Measurements from ENCODE around the gene VPS51. TPM values are rescaled to one million over a fixed set of nuclear protein-coding genes. Genes with fewer than 3 reads are reported as not detected.
A peak's percentile ranks its signal among the peaks of the same experiment; 100 is the strongest.

VPS51 gene
- total and polyA plus RNA-seq, 2 of the 13 experiments (the other 11 are each of a cell fraction or from before 2014, with no cell fraction given): 76.3 to 90.6 TPM

GRCh38 chr11:65117206-65118096 lies 21.4 kb downstream of the VPS51 start, which contains the start of gene ZNHIT2 (continued):
- TF ChIP-seq REST (IDR thresholded peaks at IDR 0.05; ENCODE audit: borderline replicate concordance in 1 of 2, low read depth in 1 of 2, low read length in 2 of 2) (no peak; a peak in 1 of 4 replicates), NFE2L2 (IDR thresholded peaks at IDR 0.05; ENCODE audit: low read length) (no peak), ZNF639 (CRISPR knock-in tag; conservative IDR thresholded peaks at IDR 0.05) (no peak), MAFG (CRISPR knock-in tag; IDR thresholded peaks at IDR 0.05) (no peak), SIN3B (IDR thresholded peaks at IDR 0.05; ENCODE audit: low read length) (no peak; the same call in 1 of the 2 replicates), TBX2 (CRISPR knock-in tag; IDR thresholded peaks at IDR 0.05; ENCODE audit: borderline replicate concordance) (peak; percentile 80), TSC22D2 (CRISPR knock-in tag; IDR thresholded peaks at IDR 0.05; ENCODE audit: borderline replicate concordance) (0 out of 2 replicates have a peak, but pooled peaks have one; percentile 10), GMEB2 (CRISPR knock-in tag; IDR thresholded peaks at IDR 0.05; ENCODE audit: low read depth) (peak; percentile 60; the same call in 1 of the 2 replicates), RNF2 (conservative IDR thresholded peaks at IDR 0.05; ENCODE audit: low read depth) (no peak), HNRNPL (IDR thresholded peaks at IDR 0.05; ENCODE audit: low read depth, low read length) (peak; percentile 79), PATZ1 (CRISPR knock-in tag; IDR thresholded peaks at IDR 0.05) (peak; percentile 72), PHF21A (CRISPR knock-in tag; IDR thresholded peaks at IDR 0.05) (no peak; the same call in 1 of the 2 replicates), ZNF552 (CRISPR knock-in tag; IDR thresholded peaks at IDR 0.05; ENCODE audit: borderline replicate concordance) (0 out of 2 replicates have a peak, but pooled peaks have one; percentile 45), U2AF1 (optimal IDR thresholded peaks at IDR 0.05; ENCODE audit: low read depth, low read length) (no peak), ZNF343 (CRISPR knock-in tag; IDR thresholded peaks at IDR 0.05) (peak; percentile 76; the same call in 1 of the 2 replicates), JDP2 (CRISPR knock-in tag; IDR thresholded peaks at IDR 0.05; ENCODE audit: borderline replicate concordance) (no peak; the same call in 1 of the 2 replicates)
